B cell (primary cell): ENCODE results near the gene AKR1B15. TPM values are rescaled to one million over a fixed set of nuclear protein-coding genes. Genes with fewer than 3 reads are reported as not detected.

ENCODE experiments used
- ATAC-seq: fragments of 200-7000 bp; cut with Tn5 transposase; one replicate; pipeline ENCODE4 v1.10.0; 2021; ENCODE audit warnings: low read depth, mild to moderate bottlenecking, moderate number of reproducible peaks, moderate library complexity
- CTCF ChIA-PET: fragments of 350-600 bp; sonication (Branson Sonifier 250); formaldehyde crosslinking; loops from one replicate; lab custom pipeline; 2021; ENCODE audit warnings: antibody characterized with exemption, inconsistent platforms; lab: Charles Lee
- POLR2A ChIA-PET: fragments of 350-600 bp; sonication (Branson Sonifier 250); formaldehyde crosslinking; loops from one replicate; lab custom pipeline; 2021; ENCODE audit warnings: antibody characterized with exemption; lab: Charles Lee
- DNase-seq: peaks from one replicate; pipeline ENCODE4 v3.0.0; 2013
- H2AFZ ChIP-seq: 2 replicates; pipeline ENCODE4 v1.6.1; 2012; ENCODE audit warnings: mild to moderate bottlenecking, low read depth, low read length; ENCODE audit not compliant: insufficient read depth, poor library complexity, severe bottlenecking
- H3K27ac ChIP-seq, 2 donors: 1 replicate in 1 of 2; 2 replicates in 1 of 2; pipeline ENCODE4 v1.5.1; 2012 to 2013; ENCODE audit warnings: low read length in 2 of 2, mild to moderate bottlenecking in 2 of 2, moderate library complexity in 1 of 2
- H3K27me3 ChIP-seq, 4 experiments: fragments of 200-600 bp in 1 of 4; sonication (generic) in 1 of 4; replicated peaks in 1 of 4; 1 replicate in 2 of 4; 2 replicates in 2 of 4; pipeline versions ENCODE4 v1.6.1 to v1.7.0; 2013 to 2016; ENCODE audit warnings: low read length in 3 of 4, mild to moderate bottlenecking in 2 of 4, mixed read lengths in 1 of 4, moderate library complexity in 1 of 4; ENCODE audit not compliant: insufficient read depth in 4 of 4, control insufficient read depth in 3 of 4; ENCODE audit errors: control extremely low read depth in 1 of 4
- H3K36me3 ChIP-seq, 2 experiments: replicated peaks in 1 of 2; 1 replicate in 1 of 2; 2 replicates in 1 of 2; pipeline versions ENCODE4 v1.6.1 to v1.7.1; 2013; ENCODE audit warnings: low read length in 1 of 2; ENCODE audit not compliant: insufficient read depth in 2 of 2, control insufficient read depth in 1 of 2; ENCODE audit errors: control extremely low read depth in 1 of 2, extremely low read depth in 1 of 2
- H3K4me1 ChIP-seq, 2 donors: fragments of 200-600 bp in 1 of 2; sonication (generic) in 1 of 2; 1 replicate in 1 of 2; 2 replicates in 1 of 2; pipeline versions ENCODE4 v1.5.1 to v1.6.1; 2013 to 2017; ENCODE audit warnings: low read length in 2 of 2; ENCODE audit not compliant: control insufficient read depth in 2 of 2, insufficient read depth in 2 of 2
- H3K4me2 ChIP-seq: replicated peaks from 2 replicates; pipeline ENCODE3; 2012; ENCODE audit warnings: mild to moderate bottlenecking, low read depth, low read length; ENCODE audit not compliant: poor library complexity, severe bottlenecking
- H3K4me3 ChIP-seq, 5 experiments: fragments of 200-600 bp in 1 of 5; sonication (generic) in 1 of 5; 1 replicate in 3 of 5; 2 replicates in 2 of 5; pipeline versions ENCODE4 v1.5.1 to v1.7.0; 2011 to 2016; ENCODE audit warnings: low read length in 4 of 5, mild to moderate bottlenecking in 4 of 5, low read depth in 2 of 5, control low read depth in 1 of 5, moderate library complexity in 1 of 5; ENCODE audit not compliant: insufficient read depth in 1 of 5; ENCODE audit errors: control extremely low read depth in 1 of 5, extremely low read depth in 1 of 5
- H3K79me2 ChIP-seq: fragments of 200-600 bp; sonication (generic); one replicate; pipeline ENCODE4 v1.6.0; 2016; ENCODE audit warnings: low read length; ENCODE audit not compliant: control insufficient read depth, insufficient read depth
- H3K9ac ChIP-seq: fragments of 200-600 bp; sonication (generic); 2 replicates; pipeline ENCODE4 v1.6.1; 2017; ENCODE audit warnings: mild to moderate bottlenecking, low read length, moderate library complexity
- H3K9me3 ChIP-seq, 3 donors: one replicate each; pipeline versions ENCODE4 v1.6.1 to v1.7.1; 2013; ENCODE audit warnings: low read length in 2 of 3; ENCODE audit not compliant: control insufficient read depth in 2 of 3, insufficient read depth in 1 of 3; ENCODE audit errors: control extremely low read depth in 1 of 3
- H4K20me1 ChIP-seq: 2 replicates; pipeline ENCODE4 v1.6.0; 2012; ENCODE audit warnings: mild to moderate bottlenecking, low read length; ENCODE audit not compliant: insufficient read depth, control insufficient read depth, poor library complexity, severe bottlenecking
- H3K27ac Mint-ChIP-seq: one replicate; pipeline ENCODE4 v1.8.0; 2021; ENCODE audit warnings: mixed read lengths
- H3K27me3 Mint-ChIP-seq: one replicate; pipeline ENCODE4 v1.8.0; 2021; ENCODE audit warnings: mixed read lengths
- H3K4me1 Mint-ChIP-seq: one replicate; pipeline ENCODE4 v1.8.0; 2021; ENCODE audit warnings: mixed read lengths
- H3K4me3 Mint-ChIP-seq: one replicate; pipeline ENCODE4 v1.8.0; 2021; ENCODE audit warnings: mixed read lengths
- H3K9me3 Mint-ChIP-seq: one replicate; pipeline ENCODE4 v1.8.0; 2022; ENCODE audit warnings: mixed read lengths; ENCODE audit not compliant: insufficient read depth
- CTCF ChIP-seq: fragments of 200-600 bp; IDR thresholded peaks from one replicate; pipeline ENCODE4 v1.8.0; 2022; ENCODE audit warnings: antibody characterized with exemption, mild to moderate bottlenecking
- EZH2 ChIP-seq: IDR thresholded peaks from 2 replicates; pipeline ENCODE4 v1.6.1; 2012; ENCODE audit warnings: borderline replicate concordance, low read depth, mild to moderate bottlenecking, moderate library complexity, low read length; ENCODE audit not compliant: insufficient read depth, poor library complexity, severe bottlenecking
- WGBS: methylation state at CpG from one replicate; pipeline ENCODE4 v1.1.5; 2013; ENCODE audit warnings: missing lambda C conversion rate; ENCODE audit not compliant: insufficient coverage; 5-methylcytosine and 5-hydroxymethylcytosine counted together
- intact Hi-C: fragments of 100-400 bp; cut with micrococcal nuclease; formaldehyde crosslinking; loops from one replicate; pipeline ENCODE4 v1.10.0; 2022
- polyA plus RNA-seq: library from polyadenylated mRNA; depleted of rRNA; stranded (reverse); fragments of >200 nt; gene quantifications from 2 replicates; pipeline ENCODE4 v1.2.3, GENCODE V29; 2012
- total RNA-seq, 2 donors: library from RNA; stranded (reverse); fragments of 120-200 nt in 1 of 2; gene quantifications; 1 replicate in 1 of 2; 2 replicates in 1 of 2; pipeline versions ENCODE4 v1.2.3 to v1.2.4, GENCODE V29; 2013 to 2022

AKR1B15 gene
- total and polyA plus RNA-seq, 2 donors (not counting 1 experiment from before 2014, with no cell fraction given): not detected

- CTCF ChIA-PET: interaction anchor here (0.5 to 9.7 kb wide), 19 partner anchors 12 to 1279 kb away, joined by 3 to 143 read pairs (median 3); partner anchors contain the start of gene AKR1B1
- no peak overlapping the region for H3K27ac ChIP-seq
- no peaks in the 10 kb centered on the region for H4K20me1 ChIP-seq
- ATAC-seq (peak; percentile 54), DNase-seq (peak; percentile 71)
- TF ChIP-seq EZH2 (no peak), CTCF (peak; percentile 91)
- Mint-ChIP-seq H3K9me3 (no peaks in the 10 kb centered on the region), H3K27ac (no peak overlapping the region), H3K27me3 (peaks cover 48% of the 10 kb centered on the region), H3K4me3 (peak overlapping the region; percentile 49), H3K4me1 (peaks cover 4% of the 10 kb centered on the region)
- H3K4me3 ChIP-seq: no peak overlapping the region
- no peaks in the 10 kb centered on the region for H3K36me3 ChIP-seq
- no peaks in the 10 kb centered on the region for H3K79me2 ChIP-seq
- POLR2A ChIA-PET: no interaction called here
- peak overlapping the region; percentile 56 for H2AFZ ChIP-seq
- no peaks in the 10 kb centered on the region for H3K9me3 ChIP-seq
- H3K4me2 ChIP-seq: peak overlapping the region; percentile 62
- 3% methylated on average over 6 of the region's 16 CpGs for WGBS
- intact Hi-C loops: loop anchor here (1.0 to 10.0 kb wide), 2 partner anchors 115 to 407 kb away; no protein-coding TSS in a partner anchor
- H3K4me1 ChIP-seq: peaks cover 3 to 5% of the 10 kb centered on the region in 2 donors
- H3K9ac ChIP-seq: peak overlapping the region; percentile 38
- no peaks in the 10 kb centered on the region for H3K27me3 ChIP-seq
Observed at GRCh38 chr7:134547397-134548054, 1.4 kb upstream of the AKR1B15 start.

GRCh38 chr7:134549366-134549765 lies 456 bp downstream of the AKR1B15 start:
- WGBS: 81% methylated on average over 7 of the region's 8 CpGs
- CTCF ChIA-PET: interaction anchor here (0.7 to 9.7 kb wide), 7 partner anchors 8 to 233 kb away, joined by 3 to 143 read pairs (median 4); no protein-coding TSS in a partner anchor

More at GRCh38 chr7:134549366-134549765, 456 bp downstream of the AKR1B15 start:
- Histone ChIP-seq H3K27me3 (no peaks in the 10 kb centered on the region), H3K4me3 (no peak overlapping the region), H3K9ac (no peak overlapping the region), H3K9me3 (no peaks in the 10 kb centered on the region), H3K4me1 (peaks cover 3 to 5% of the 10 kb centered on the region in 2 donors), H3K27ac (no peak overlapping the region), H3K4me2 (no peak overlapping the region), H3K79me2 (no peaks in the 10 kb centered on the region), H2AFZ (peak overlapping the region; percentile 16), H4K20me1 (no peaks in the 10 kb centered on the region), H3K36me3 (no peaks in the 10 kb centered on the region)
- POLR2A ChIA-PET: no interaction called here
- H3K9me3 Mint-ChIP-seq: no peaks in the 10 kb centered on the region
- H3K4me3 Mint-ChIP-seq: no peak overlapping the region
- ATAC-seq (no peak), DNase-seq (no peak)
- H3K27ac Mint-ChIP-seq: no peak overlapping the region
- peaks cover 4% of the 10 kb centered on the region for H3K4me1 Mint-ChIP-seq
- intact Hi-C loops: loop anchor here (10.0 kb wide), 1 partner anchor 405 kb away; no protein-coding TSS in a partner anchor
- TF ChIP-seq EZH2: no peak
- TF ChIP-seq CTCF: no peak
- peaks cover 43% of the 10 kb centered on the region for H3K27me3 Mint-ChIP-seq
